ENCODE data around the gene RAD51B.
A peak's percentile ranks its signal among the peaks of the same experiment; 100 is the strongest.

The RAD51B gene

DNA sequence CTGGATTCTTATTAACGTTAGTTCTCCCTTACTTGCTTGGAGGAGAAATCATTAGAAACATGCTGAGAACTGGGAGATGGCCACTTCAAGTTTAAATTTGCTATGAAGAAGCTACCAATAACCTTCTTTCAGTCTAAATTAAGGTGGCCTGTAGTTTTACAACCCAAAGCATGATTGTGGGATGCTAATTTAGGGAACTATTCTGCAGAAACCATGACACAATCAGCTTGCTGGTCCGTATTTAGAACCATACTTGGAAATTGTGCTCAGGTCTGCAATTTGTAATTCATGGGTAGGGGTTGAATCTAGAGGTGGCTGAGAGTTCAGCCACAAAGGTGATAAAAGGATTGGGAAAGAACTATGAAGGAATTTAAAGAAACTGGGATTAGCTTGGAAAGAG, 405.7 kb downstream of the RAD51B start:
- no peak overlapping the region for H3K4me3 ChIP-seq (ENCODE audit: low read depth, low read length)
- POLR2A ChIA-PET = no interaction called here
- TF ChIP-seq ZFP69B (tag by site-specific recombination; IDR thresholded peaks at IDR 0.05) (no peak), ZNF24 (tag by site-specific recombination; IDR thresholded peaks at IDR 0.05) (no peak), REPIN1 (tag by site-specific recombination; IDR thresholded peaks at IDR 0.05; ENCODE audit: low read depth) (no peak), PATZ1 (tag by site-specific recombination; IDR thresholded peaks at IDR 0.05) (no peak), KLF9 (tag by site-specific recombination; IDR thresholded peaks at IDR 0.05; ENCODE audit: low read depth) (no peak), EGR2 (tag by site-specific recombination; IDR thresholded peaks at IDR 0.05; ENCODE audit: low read depth) (no peak), ZNF292 (tag by site-specific recombination; IDR thresholded peaks at IDR 0.05; ENCODE audit: borderline replicate concordance, low read depth) (no peak), ZXDB (tag by site-specific recombination; IDR thresholded peaks at IDR 0.05) (no peak)
- H3K27ac ChIP-seq (ENCODE audit: extremely low read depth, low read depth, low read length) = no peak overlapping the region
- H3K4me1 ChIP-seq (ENCODE audit: control insufficient read depth, insufficient read depth, low read length) = peaks cover 2% of the 10 kb centered on the region; the same call in 1 of the 2 replicates
- no peaks in the 10 kb centered on the region for H3K9me3 ChIP-seq (ENCODE audit: control insufficient read depth, insufficient read depth, low read depth, low read length)
- no peaks in the 10 kb centered on the region for H3K36me3 ChIP-seq (ENCODE audit: control insufficient read depth in 2 of 2, insufficient read depth in 1 of 2, low read length in 2 of 2)
- CTCF ChIA-PET = interaction anchor here (0.7 kb wide), 1 partner anchor 26 kb away, joined by 3 read pairs; no protein-coding TSS in a partner anchor

DNA sequence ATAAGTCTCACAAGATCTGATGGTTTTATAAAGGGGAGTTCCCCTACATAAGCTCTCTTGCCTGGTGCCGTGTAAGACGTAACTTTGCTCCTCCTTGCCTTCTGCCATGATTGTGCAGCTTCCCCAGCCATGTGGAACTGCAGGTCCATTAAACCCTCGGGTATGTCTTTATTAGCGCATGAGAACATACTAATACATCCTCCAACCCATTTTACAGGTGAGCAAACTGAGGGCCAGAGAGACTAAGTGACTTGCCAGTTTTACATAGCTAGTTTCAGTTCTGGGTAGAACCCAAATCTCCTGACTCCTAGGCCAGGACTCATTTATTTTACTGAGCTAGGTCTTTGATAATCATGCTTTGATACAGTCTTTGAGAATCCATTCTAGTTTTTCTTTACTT, 406.9 kb downstream of the RAD51B start:
- Histone ChIP-seq H3K9me3 (ENCODE audit: control insufficient read depth, insufficient read depth, low read depth, low read length) (no peaks in the 10 kb centered on the region), H3K4me1 (ENCODE audit: control insufficient read depth, insufficient read depth, low read length) (peaks cover 7% of the 10 kb centered on the region), H3K4me3 (ENCODE audit: low read depth, low read length) (no peak overlapping the region), H3K36me3 (ENCODE audit: control insufficient read depth in 2 of 2, insufficient read depth in 1 of 2, low read length in 2 of 2) (no peaks in the 10 kb centered on the region), H3K27ac (ENCODE audit: extremely low read depth, low read depth, low read length) (no peak overlapping the region)
- ChIA-PET CTCF (interaction anchor here (0.6 kb wide), 1 partner anchor 8 kb away, joined by 3 read pairs; no protein-coding TSS in a partner anchor), POLR2A (no interaction called here)
- TF ChIP-seq ZNF48 (tag by site-specific recombination; IDR thresholded peaks at IDR 0.05) = no peak
- TF ChIP-seq SALL2 (tag by site-specific recombination; IDR thresholded peaks at IDR 0.05; ENCODE audit: borderline replicate concordance) = no peak
- no peak for TF ChIP-seq ZNF529 (tag by site-specific recombination; IDR thresholded peaks at IDR 0.05; ENCODE audit: insufficient replicate concordance)
- TF ChIP-seq ZNF133 (tag by site-specific recombination; IDR thresholded peaks at IDR 0.05) = no peak
- TF ChIP-seq ZFP37 (tag by site-specific recombination; IDR thresholded peaks at IDR 0.05) = no peak
- no peak for TF ChIP-seq KLF7 (tag by site-specific recombination; IDR thresholded peaks at IDR 0.05; ENCODE audit: borderline replicate concordance)

- H3K36me3 ChIP-seq (ENCODE audit: control insufficient read depth in 2 of 2, insufficient read depth in 1 of 2, low read length in 2 of 2) = no peaks in the 10 kb centered on the region
- H3K9me3 ChIP-seq (ENCODE audit: control insufficient read depth, insufficient read depth, low read depth, low read length) = no peaks in the 10 kb centered on the region
- POLR2A ChIA-PET = no interaction called here
- no peak overlapping the region for H3K27ac ChIP-seq (ENCODE audit: extremely low read depth, low read depth, low read length)
- no peak overlapping the region for H3K4me3 ChIP-seq (ENCODE audit: low read depth, low read length)
- peaks cover 17% of the 10 kb centered on the region for H3K4me1 ChIP-seq (ENCODE audit: control insufficient read depth, insufficient read depth, low read length)
- TF ChIP-seq, protein P1, sequence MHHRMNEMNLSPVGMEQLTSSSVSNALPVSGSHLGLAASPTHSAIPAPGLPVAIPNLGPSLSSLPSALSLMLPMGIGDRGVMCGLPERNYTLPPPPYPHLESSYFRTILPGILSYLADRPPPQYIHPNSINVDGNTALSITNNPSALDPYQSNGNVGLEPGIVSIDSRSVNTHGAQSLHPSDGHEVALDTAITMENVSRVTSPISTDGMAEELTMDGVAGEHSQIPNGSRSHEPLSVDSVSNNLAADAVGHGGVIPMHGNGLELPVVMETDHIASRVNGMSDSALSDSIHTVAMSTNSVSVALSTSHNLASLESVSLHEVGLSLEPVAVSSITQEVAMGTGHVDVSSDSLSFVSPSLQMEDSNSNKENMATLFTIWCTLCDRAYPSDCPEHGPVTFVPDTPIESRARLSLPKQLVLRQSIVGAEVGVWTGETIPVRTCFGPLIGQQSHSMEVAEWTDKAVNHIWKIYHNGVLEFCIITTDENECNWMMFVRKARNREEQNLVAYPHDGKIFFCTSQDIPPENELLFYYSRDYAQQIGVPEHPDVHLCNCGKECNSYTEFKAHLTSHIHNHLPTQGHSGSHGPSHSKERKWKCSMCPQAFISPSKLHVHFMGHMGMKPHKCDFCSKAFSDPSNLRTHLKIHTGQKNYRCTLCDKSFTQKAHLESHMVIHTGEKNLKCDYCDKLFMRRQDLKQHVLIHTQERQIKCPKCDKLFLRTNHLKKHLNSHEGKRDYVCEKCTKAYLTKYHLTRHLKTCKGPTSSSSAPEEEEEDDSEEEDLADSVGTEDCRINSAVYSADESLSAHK (tag by site-specific recombination; IDR thresholded peaks at IDR 0.05) = peak; percentile 67
- TF ChIP-seq ZNF416 (tag by site-specific recombination; IDR thresholded peaks at IDR 0.05) (no peak), ZSCAN30 (tag by site-specific recombination; IDR thresholded peaks at IDR 0.05) (no peak)
- CTCF ChIA-PET = no interaction called here
Observed at GRCh38 chr14:68228656-68229055, 409.1 kb downstream of the RAD51B start.

All from HEK293 (cell line).